GM10248 (cell line): Measurements from ENCODE around the gene ZNRF3.

Experiments used
- CTCF ChIA-PET: fragments of 300-600 bp; sonication (Branson Sonifier 250); formaldehyde crosslinking; extraction: SDS; loops from one replicate; lab custom pipeline; 2021; ENCODE audit warnings: antibody characterized with exemption; lab: Yijun Ruan, JAX
- POLR2A ChIA-PET: fragments of 350-650 bp; sonication (Branson Sonifier 250); formaldehyde crosslinking; extraction: SDS; loops from one replicate; lab custom pipeline; 2020; ENCODE audit warnings: antibody characterized with exemption; lab: Yijun Ruan, JAX
- DNase-seq: peaks from one replicate; pipeline ENCODE4 v3.0.0; 2012; ENCODE audit errors: extremely low spot score
- TF ChIP-seq, protein P1 (sequence below): IDR thresholded peaks from 2 replicates; pipeline ENCODE4 v1.5.1; 2012; ENCODE audit warnings: mild to moderate bottlenecking, low read depth; ENCODE audit errors: extremely low read depth, missing control alignments, control extremely low read depth

ZNRF3 gene

DNA sequence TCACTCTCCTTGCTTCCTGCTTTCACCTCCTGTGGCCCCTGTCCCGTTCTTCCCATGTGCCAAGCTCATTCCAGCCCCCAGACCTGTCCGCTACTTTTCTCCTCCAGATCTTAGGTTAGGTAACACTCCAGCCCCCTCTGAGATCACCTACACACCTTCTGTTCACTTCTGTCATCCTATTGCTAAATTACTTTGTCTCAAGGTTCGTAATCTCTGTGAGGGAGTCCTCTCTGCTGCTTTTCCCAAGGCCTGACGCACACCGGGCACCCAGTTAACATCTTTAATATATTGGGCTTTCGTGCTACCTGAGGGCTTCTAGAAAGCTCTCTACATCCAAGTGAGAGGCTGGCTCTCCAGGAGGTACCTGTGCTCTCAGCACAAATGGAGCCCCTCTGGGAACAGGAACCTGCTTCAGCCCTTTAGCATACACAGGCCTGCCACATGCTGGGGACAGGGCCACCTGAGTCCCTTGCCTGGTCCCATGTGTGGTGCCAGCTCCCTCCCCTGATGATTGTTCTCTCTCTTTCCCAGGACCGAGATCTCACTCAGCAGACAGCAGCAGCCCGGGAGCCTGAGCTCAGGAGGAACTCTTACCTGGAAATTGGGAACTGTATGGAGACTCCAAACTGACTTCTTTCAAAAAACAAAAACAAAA is 169.8 kb downstream of the ZNRF3 start:
- CTCF ChIA-PET: interaction anchor here (0.7 to 2.3 kb wide), 4 partner anchors 10 to 193 kb away, joined by 3 to 14 read pairs (median 4); no protein-coding TSS in a partner anchor
- POLR2A ChIA-PET: no interaction called here
- TF ChIP-seq, protein P1, sequence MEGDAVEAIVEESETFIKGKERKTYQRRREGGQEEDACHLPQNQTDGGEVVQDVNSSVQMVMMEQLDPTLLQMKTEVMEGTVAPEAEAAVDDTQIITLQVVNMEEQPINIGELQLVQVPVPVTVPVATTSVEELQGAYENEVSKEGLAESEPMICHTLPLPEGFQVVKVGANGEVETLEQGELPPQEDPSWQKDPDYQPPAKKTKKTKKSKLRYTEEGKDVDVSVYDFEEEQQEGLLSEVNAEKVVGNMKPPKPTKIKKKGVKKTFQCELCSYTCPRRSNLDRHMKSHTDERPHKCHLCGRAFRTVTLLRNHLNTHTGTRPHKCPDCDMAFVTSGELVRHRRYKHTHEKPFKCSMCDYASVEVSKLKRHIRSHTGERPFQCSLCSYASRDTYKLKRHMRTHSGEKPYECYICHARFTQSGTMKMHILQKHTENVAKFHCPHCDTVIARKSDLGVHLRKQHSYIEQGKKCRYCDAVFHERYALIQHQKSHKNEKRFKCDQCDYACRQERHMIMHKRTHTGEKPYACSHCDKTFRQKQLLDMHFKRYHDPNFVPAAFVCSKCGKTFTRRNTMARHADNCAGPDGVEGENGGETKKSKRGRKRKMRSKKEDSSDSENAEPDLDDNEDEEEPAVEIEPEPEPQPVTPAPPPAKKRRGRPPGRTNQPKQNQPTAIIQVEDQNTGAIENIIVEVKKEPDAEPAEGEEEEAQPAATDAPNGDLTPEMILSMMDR: no peak
- no peak for DNase-seq

DNA sequence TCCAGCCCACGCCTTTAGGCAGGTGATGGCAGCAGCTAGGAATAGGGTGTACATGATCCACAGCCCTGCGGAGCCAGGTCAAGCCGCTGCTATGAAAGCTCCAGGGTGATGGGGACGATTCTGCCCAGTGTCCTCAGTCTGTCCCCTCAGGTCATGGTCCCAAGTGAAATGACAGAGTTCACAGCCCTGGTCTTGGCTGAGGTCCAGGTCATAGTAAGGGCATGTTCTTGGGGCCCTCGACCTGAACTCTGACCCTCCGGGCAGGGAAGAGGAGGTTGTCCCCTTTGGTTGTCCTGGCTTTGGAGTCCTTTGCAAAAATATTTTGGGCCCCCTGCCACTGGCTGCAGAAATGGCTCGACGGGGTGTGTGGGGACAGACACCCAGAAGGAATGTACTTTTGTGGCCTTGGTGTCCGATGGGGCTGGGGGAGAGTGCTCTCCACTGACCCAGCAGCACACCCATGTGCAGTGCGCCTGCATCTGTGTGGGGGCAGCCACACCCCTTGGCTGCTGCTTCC is 170.9 kb downstream of the ZNRF3 start:
- no peak for DNase-seq
- TF ChIP-seq, protein P1: no peak
- ChIA-PET POLR2A (no interaction called here), CTCF (interaction anchor here (2.3 kb wide), 1 partner anchor 14 kb away, joined by 14 read pairs; no protein-coding TSS in a partner anchor)

DNA sequence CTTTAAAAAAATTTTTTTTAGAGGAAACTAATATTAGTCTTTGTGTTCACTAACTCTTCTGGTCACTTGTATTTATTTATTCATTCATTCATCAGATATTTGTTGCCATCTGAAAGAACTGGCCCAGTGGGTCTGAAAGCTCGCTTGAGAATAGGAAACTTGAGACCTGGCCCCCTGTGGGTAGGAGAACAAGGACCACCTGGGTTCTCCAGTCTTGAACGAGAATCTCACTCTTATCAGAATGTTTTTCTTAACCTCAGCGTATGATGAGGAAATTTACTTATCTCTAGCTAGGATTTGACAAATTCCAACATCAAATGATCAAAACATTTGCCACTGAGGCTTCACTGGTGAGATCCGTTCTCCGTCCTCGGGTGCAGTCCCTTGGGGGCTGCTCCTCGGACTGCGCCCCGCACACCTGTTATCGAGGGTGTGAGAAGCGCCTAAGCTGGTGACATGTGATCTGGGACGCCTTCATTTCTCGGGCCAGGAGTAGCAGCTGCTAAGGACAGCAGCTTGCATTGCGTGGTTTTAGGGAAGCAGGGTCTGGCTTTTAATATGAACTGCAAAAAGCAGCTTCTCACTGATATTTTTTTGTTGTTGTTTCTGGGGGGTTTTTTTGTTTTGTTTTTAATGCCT is 171.9 kb downstream of the ZNRF3 start:
- no peak for DNase-seq
- ChIA-PET CTCF (interaction anchor here (0.8 to 1.3 kb wide), 3 partner anchors 15 to 1035 kb away, joined by 3 to 5 read pairs (median 3); no protein-coding TSS in a partner anchor), POLR2A (no interaction called here)

DNA sequence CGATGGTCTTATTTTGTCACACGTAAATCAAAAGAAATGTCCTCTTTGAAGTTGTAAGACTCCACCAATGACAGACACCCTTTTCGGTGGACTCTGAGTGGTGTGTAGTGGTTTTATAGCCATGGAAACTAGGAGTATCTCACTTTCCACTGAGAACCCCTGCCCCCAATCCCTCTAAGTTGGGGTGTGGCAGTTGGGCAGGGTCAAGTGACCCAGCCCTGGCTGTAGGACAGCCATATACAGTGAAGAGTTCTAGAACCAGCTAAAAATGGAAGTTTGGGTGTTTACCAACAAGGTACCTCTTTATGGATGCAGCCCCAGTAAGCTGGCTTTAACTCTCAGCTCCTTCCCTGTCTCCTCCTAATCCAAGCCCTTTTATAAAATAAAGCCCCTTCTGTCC is 173.1 kb downstream of the ZNRF3 start:
- CTCF ChIA-PET: interaction anchor here (1.3 to 3.0 kb wide), 3 partner anchors 16 to 201 kb away, joined by 3 to 8 read pairs (median 3); no protein-coding TSS in a partner anchor
- TF ChIP-seq, protein P1: no peak
- POLR2A ChIA-PET: no interaction called here
- no peak for DNase-seq

More for the DNA sequence above, 171.9 kb downstream of the ZNRF3 start:
- TF ChIP-seq, protein P1: no peak

DNA sequence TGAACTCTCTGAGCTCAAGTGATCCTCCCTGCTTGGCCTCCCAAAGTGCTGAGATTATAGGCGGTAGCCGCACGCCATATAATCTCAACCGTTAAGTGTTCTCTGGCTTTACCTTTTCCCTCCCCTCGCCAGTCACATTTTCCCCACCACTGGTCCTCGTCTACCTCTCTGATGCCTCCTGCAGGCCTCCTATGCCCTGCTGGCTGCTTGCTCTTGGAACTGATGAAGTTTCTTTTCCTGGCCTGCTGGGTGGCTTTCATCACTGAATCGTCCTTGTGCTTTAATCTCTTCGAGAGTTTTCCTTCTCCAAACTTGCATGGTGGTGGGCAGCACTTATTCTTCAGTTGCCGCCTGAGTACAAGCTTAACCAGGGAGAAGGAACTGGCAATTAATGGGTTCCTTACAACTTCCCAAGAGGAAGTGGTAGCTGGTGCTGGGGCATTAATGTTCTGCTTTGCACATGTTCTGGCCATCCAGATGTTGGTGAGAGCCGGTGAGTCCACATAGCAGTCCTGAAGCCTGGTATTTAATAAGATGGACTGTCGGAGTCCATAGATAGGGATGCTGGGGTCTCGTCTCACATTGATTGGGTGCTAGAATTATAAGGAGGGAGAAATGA is 177.0 kb downstream of the ZNRF3 start:
- DNase-seq: no peak
- ChIA-PET POLR2A (no interaction called here), CTCF (no interaction called here)
- TF ChIP-seq, protein P1: no peak

DNA sequence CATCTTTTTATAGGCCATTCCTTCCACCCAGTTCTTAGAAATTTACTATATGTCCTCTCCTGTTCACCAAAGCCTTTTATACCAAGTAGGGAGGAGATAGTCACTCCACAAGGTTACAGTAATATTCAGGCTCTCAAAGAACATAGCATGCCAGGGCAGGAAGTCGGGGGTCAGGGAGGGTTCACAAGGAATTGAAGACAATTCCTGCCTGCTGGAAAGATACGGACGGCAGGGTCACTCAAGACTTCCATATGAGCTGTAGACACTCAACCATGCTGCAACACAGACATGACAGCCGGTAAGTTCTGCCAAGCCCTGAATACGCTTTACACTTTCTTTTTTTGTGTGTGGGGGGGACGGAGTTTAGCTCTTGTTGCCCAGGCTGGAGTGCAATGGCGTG is 177.6 kb downstream of the ZNRF3 start:
- CTCF ChIA-PET: interaction anchor here (1.1 kb wide), 1 partner anchor 20 kb away, joined by 6 read pairs; no protein-coding TSS in a partner anchor
- POLR2A ChIA-PET: no interaction called here

More for the DNA sequence above, 177.6 kb downstream of the ZNRF3 start:
- TF ChIP-seq, protein P1: no peak
- no peak for DNase-seq
